ENCODE measurements around the gene GMEB2.

Gene GMEB2

GRCh38 chr20:63563225-63563935 is 63.5 kb downstream of the GMEB2 start:
- H3F3A ChIP-seq (ENCODE audit: insufficient read depth, low read length), result peaks cover 5% of the 10 kb centered on the region
- H3K27me3 ChIP-seq (replicated peaks; ENCODE audit: insufficient read depth, low read length), result no peaks in the 10 kb centered on the region
- no peaks in the 10 kb centered on the region for H3K9me3 ChIP-seq (replicated peaks; ENCODE audit: insufficient read depth, low read length)
- H3K4me2 ChIP-seq (ENCODE audit: low read depth, low read length), result no peak overlapping the region
- no peak overlapping the region for H3K9ac ChIP-seq (ENCODE audit: low read length)
- H3K4me3 ChIP-seq (ENCODE audit: low read length), result no peak overlapping the region
- H3K4me1 ChIP-seq (ENCODE audit: low read length), result peaks cover 12% of the 10 kb centered on the region
- TF ChIP-seq EZH2 (optimal IDR thresholded peaks at IDR 0.05; ENCODE audit: low read depth, low read length) (no peak), CTCF (IDR thresholded peaks at IDR 0.05; ENCODE audit: low read length) (no peak), EZH2phosphoT487 (IDR thresholded peaks at IDR 0.05; ENCODE audit: low read length) (no peak)
- H3K79me2 ChIP-seq (ENCODE audit: low read length), result no peaks in the 10 kb centered on the region
- no peak overlapping the region for H2AFZ ChIP-seq (ENCODE audit: low read length)
- H3K9me2 ChIP-seq (replicated peaks; ENCODE audit: insufficient read depth, low read length), result no peaks in the 10 kb centered on the region
- no peak for DNase-seq
- no peaks in the 10 kb centered on the region for H3K36me3 ChIP-seq (replicated peaks; ENCODE audit: insufficient read depth, low read length)
- H3K27ac ChIP-seq (ENCODE audit: low read length), result no peak overlapping the region
- H4K20me1 ChIP-seq (ENCODE audit: insufficient read depth, low read length), result no peaks in the 10 kb centered on the region

- no peak for DNase-seq
- no peaks in the 10 kb centered on the region for H4K20me1 ChIP-seq (ENCODE audit: insufficient read depth, low read length)
- TF ChIP-seq CTCF (IDR thresholded peaks at IDR 0.05; ENCODE audit: low read length), result no peak
- no peaks in the 10 kb centered on the region for H3K27me3 ChIP-seq (replicated peaks; ENCODE audit: insufficient read depth, low read length)
- peaks cover 5% of the 10 kb centered on the region for H3K4me1 ChIP-seq (ENCODE audit: low read length)
- H3K9me3 ChIP-seq (replicated peaks; ENCODE audit: insufficient read depth, low read length), result no peaks in the 10 kb centered on the region
- H3K4me2 ChIP-seq (ENCODE audit: low read depth, low read length), result no peak overlapping the region
- no peaks in the 10 kb centered on the region for H3K36me3 ChIP-seq (replicated peaks; ENCODE audit: insufficient read depth, low read length)
- no peaks in the 10 kb centered on the region for H3F3A ChIP-seq (ENCODE audit: insufficient read depth, low read length)
- H3K79me2 ChIP-seq (ENCODE audit: low read length), result no peaks in the 10 kb centered on the region
- H2AFZ ChIP-seq (ENCODE audit: low read length), result no peak overlapping the region
- H3K9ac ChIP-seq (ENCODE audit: low read length), result no peak overlapping the region
- H3K27ac ChIP-seq (ENCODE audit: low read length), result no peak overlapping the region
- H3K4me3 ChIP-seq (ENCODE audit: low read length), result no peak overlapping the region
- no peaks in the 10 kb centered on the region for H3K9me2 ChIP-seq (replicated peaks; ENCODE audit: insufficient read depth, low read length)
Observed at GRCh38 chr20:63562461-63563224, 64.3 kb downstream of the GMEB2 start.

DNA sequence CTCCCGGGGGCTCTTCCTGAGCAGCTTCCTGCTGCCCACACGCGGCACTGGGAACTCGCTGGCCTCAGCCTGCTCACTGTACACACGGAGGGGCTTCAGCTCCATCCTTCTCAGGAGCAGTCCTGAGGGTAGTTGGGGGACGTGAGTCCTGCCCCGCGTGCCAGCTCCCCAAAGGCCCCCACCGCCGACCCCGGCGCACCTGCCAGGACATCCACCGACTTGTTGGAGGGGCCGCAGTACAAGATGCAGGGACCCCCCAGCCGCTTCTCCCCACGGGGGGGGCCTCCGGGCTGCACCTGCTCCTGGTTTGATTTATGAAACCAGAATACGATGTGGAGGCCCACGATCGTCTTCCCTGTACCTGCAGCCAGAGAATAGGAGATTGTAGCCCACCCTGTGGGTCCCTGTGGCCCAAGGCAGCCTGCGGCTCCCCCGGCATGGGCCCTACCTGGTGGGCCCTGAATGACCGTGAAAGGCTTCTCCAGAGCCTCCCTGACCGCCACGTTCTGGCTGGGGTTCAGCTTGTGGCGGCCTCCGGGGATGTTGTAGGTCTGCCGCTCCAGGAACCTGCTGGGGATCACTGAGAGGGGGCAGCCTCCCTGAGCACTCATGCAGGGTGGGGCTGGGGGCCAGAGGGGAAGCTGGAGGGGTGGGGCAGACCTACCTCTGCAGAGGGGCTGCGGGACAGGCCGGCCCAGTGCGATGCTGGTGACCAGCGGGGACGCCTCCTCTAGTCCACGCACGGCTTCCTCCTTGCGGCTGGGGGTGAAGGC is 65.1 kb downstream of the GMEB2 start:
- TF ChIP-seq EZH2phosphoT487 (IDR thresholded peaks at IDR 0.05; ENCODE audit: low read length) (no peak), EZH2 (optimal IDR thresholded peaks at IDR 0.05; ENCODE audit: low read depth, low read length) (no peak), CTCF (IDR thresholded peaks at IDR 0.05; ENCODE audit: low read length) (no peak)
- Histone ChIP-seq H3K9me2 (replicated peaks; ENCODE audit: insufficient read depth, low read length) (no peaks in the 10 kb centered on the region), H3K27me3 (replicated peaks; ENCODE audit: insufficient read depth, low read length) (no peaks in the 10 kb centered on the region), H4K20me1 (ENCODE audit: insufficient read depth, low read length) (no peaks in the 10 kb centered on the region), H3K36me3 (replicated peaks; ENCODE audit: insufficient read depth, low read length) (no peaks in the 10 kb centered on the region), H3K9ac (ENCODE audit: low read length) (no peak overlapping the region), H3K4me3 (ENCODE audit: low read length) (no peak overlapping the region), H3K27ac (ENCODE audit: low read length) (no peak overlapping the region), H3K4me2 (ENCODE audit: low read depth, low read length) (no peak overlapping the region), H3F3A (ENCODE audit: insufficient read depth, low read length) (no peaks in the 10 kb centered on the region), H3K9me3 (replicated peaks; ENCODE audit: insufficient read depth, low read length) (no peaks in the 10 kb centered on the region), H2AFZ (ENCODE audit: low read length) (no peak overlapping the region), H3K79me2 (ENCODE audit: low read length) (no peaks in the 10 kb centered on the region), H3K4me1 (ENCODE audit: low read length) (no peaks in the 10 kb centered on the region)
- no peak for DNase-seq
